IMR-90 (cell line): ENCODE results near the gene ZSCAN32. TPM values are rescaled to one million over a fixed set of nuclear protein-coding genes. Genes with fewer than 3 reads are reported as not detected.

Experiments used
- ATAC-seq: fragments of 200-7000 bp; cut with Tn5 transposase; 2 replicates; pipeline ENCODE4 v1.9.1; 2020; ENCODE audit warnings: low read depth, mild to moderate bottlenecking, moderate library complexity
- BruUV-seq: library from RNA; stranded (reverse); fragments of 400-500 nt; replicated peaks from 2 replicates; lab custom pipeline; 2021; lab: Mats Ljungman, UMichigan
- CTCF ChIA-PET: fragments of 300-600 bp; formaldehyde crosslinking; extraction: SDS; loops from one replicate; lab custom pipeline; 2021; ENCODE audit warnings: antibody characterized with exemption; lab: Yijun Ruan, JAX
- POLR2A ChIA-PET: fragments of 300-600 bp; sonication (Branson Sonifier 250); formaldehyde crosslinking; loops from one replicate; lab custom pipeline; 2022; ENCODE audit warnings: antibody characterized with exemption; ENCODE audit not compliant: unreplicated experiment; lab: Charles Lee
- DNase-seq: peaks from one replicate; pipeline ENCODE4 v3.0.0; 2013
- H2AFZ ChIP-seq: replicated peaks from 2 replicates; pipeline ENCODE3; 2013; ENCODE audit warnings: low read length, mild to moderate bottlenecking; ENCODE audit not compliant: poor library complexity
- H2AK5ac ChIP-seq: 2 replicates; pipeline ENCODE4 v1.6.1; 2013; ENCODE audit warnings: low read depth, low read length, inconsistent platforms
- H2AK9ac ChIP-seq: replicated peaks from 2 replicates; pipeline ENCODE3; 2013; ENCODE audit warnings: mild to moderate bottlenecking, low read depth, low read length, moderate library complexity; ENCODE audit not compliant: poor library complexity
- H2BK120ac ChIP-seq: 2 replicates; pipeline ENCODE4 v1.6.1; 2013; ENCODE audit warnings: low read depth, low read length, inconsistent platforms
- H2BK15ac ChIP-seq: 3 replicates; pipeline ENCODE4 v1.6.1; 2013; ENCODE audit warnings: low read depth, low read length, inconsistent platforms
- H2BK20ac ChIP-seq: 2 replicates; pipeline ENCODE4 v1.6.1; 2013; ENCODE audit warnings: low read depth, mild to moderate bottlenecking, inconsistent platforms, low read length, moderate library complexity
- H2BK5ac ChIP-seq: 2 replicates; pipeline ENCODE4 v1.6.1; 2013; ENCODE audit warnings: mild to moderate bottlenecking, low read depth, low read length, inconsistent platforms; ENCODE audit not compliant: poor library complexity, severe bottlenecking
- H3K14ac ChIP-seq: replicated peaks from 2 replicates; pipeline ENCODE4 v1.6.1; 2013; ENCODE audit warnings: low read depth, low read length, inconsistent platforms
- H3K18ac ChIP-seq: 2 replicates; pipeline ENCODE4 v1.6.1; 2013; ENCODE audit warnings: low read depth, low read length, control low read depth
- H3K23ac ChIP-seq: 2 replicates; pipeline ENCODE4 v1.6.1; 2013; ENCODE audit warnings: low read depth, low read length, inconsistent platforms
- H3K27ac ChIP-seq: 2 replicates; pipeline ENCODE4 v1.5.1; 2013; ENCODE audit warnings: mild to moderate bottlenecking, control low read depth, low read length; ENCODE audit not compliant: insufficient read depth
- H3K27me3 ChIP-seq: 2 replicates; pipeline ENCODE4 v1.6.1; 2013; ENCODE audit warnings: low read length; ENCODE audit not compliant: control insufficient read depth, insufficient read depth
- H3K36me3 ChIP-seq: 2 replicates; pipeline ENCODE4 v1.6.1; 2013; ENCODE audit warnings: low read length, mixed read lengths; ENCODE audit not compliant: control insufficient read depth, insufficient read depth
- H3K4ac ChIP-seq: 2 replicates; pipeline ENCODE4 v1.6.1; 2013; ENCODE audit warnings: low read depth, low read length, inconsistent platforms
- H3K4me1 ChIP-seq: 2 replicates; pipeline ENCODE4 v1.6.1; 2013; ENCODE audit warnings: low read length, mixed read lengths; ENCODE audit not compliant: control insufficient read depth, insufficient read depth
- H3K4me2 ChIP-seq: 2 replicates; pipeline ENCODE4 v1.6.1; 2013; ENCODE audit warnings: low read depth, mild to moderate bottlenecking, control low read depth, low read length, moderate library complexity
- H3K4me3 ChIP-seq: 2 replicates; pipeline ENCODE4 v1.5.1; 2013; ENCODE audit warnings: low read depth, mild to moderate bottlenecking, control low read depth, low read length, moderate library complexity; ENCODE audit not compliant: insufficient read depth
- H3K56ac ChIP-seq: 2 replicates; pipeline ENCODE4 v1.6.1; 2013; ENCODE audit warnings: low read length, inconsistent platforms; ENCODE audit not compliant: insufficient read depth; ENCODE audit errors: extremely low read depth
- H3K79me1 ChIP-seq, 2 experiments: 2 replicates each; pipeline ENCODE4 v1.6.1; 2013; ENCODE audit warnings: low read length in 2 of 2, inconsistent platforms in 1 of 2, low read depth in 1 of 2
- H3K9ac ChIP-seq: 2 replicates; pipeline ENCODE4 v1.6.1; 2013; ENCODE audit warnings: low read depth, low read length, control low read depth
- H3K9me1 ChIP-seq: 2 replicates; pipeline ENCODE4 v1.6.1; 2013; ENCODE audit warnings: low read length, inconsistent platforms; ENCODE audit not compliant: insufficient read depth
- H3K9me3 ChIP-seq: 2 replicates; pipeline ENCODE4 v1.6.1; 2013; ENCODE audit warnings: low read length; ENCODE audit not compliant: control insufficient read depth, insufficient read depth
- H4K20me1 ChIP-seq: 2 replicates; pipeline ENCODE4 v1.6.1; 2013; ENCODE audit warnings: low read length, inconsistent platforms; ENCODE audit not compliant: insufficient read depth
- H4K5ac ChIP-seq: 2 replicates; pipeline ENCODE4 v1.6.1; 2013; ENCODE audit warnings: mild to moderate bottlenecking, low read depth, low read length, control low read depth
- H4K8ac ChIP-seq, 2 experiments: 2 replicates each; pipeline ENCODE4 v1.6.1; 2013; ENCODE audit warnings: low read depth in 2 of 2, low read length in 2 of 2, control low read depth in 1 of 2, inconsistent platforms in 1 of 2
- H4K91ac ChIP-seq: 2 replicates; pipeline ENCODE4 v1.6.1; 2013; ENCODE audit warnings: low read depth, low read length, inconsistent platforms; ENCODE audit not compliant: insufficient read depth
- BHLHE40 ChIP-seq: fragments of 150-350 bp; IDR thresholded peaks from 2 replicates; pipeline ENCODE4 v1.6.1; 2016; ENCODE audit warnings: mild to moderate bottlenecking, low read depth, low read length
- CEBPB ChIP-seq: IDR thresholded peaks from 2 replicates; pipeline ENCODE4 v1.6.1; 2012; ENCODE audit warnings: low read depth, low read length, improper control_type of control experiment
- CHD1 ChIP-seq: IDR thresholded peaks from 2 replicates; pipeline ENCODE4 v1.6.1; 2012; ENCODE audit warnings: low read depth, low read length, improper control_type of control experiment
- ELK1 ChIP-seq: fragments of 150-350 bp; IDR thresholded peaks from 2 replicates; pipeline ENCODE4 v1.6.1; 2016; ENCODE audit warnings: low read depth, mild to moderate bottlenecking, low read length, moderate library complexity, borderline replicate concordance
- FOS ChIP-seq: fragments of 150-350 bp; IDR thresholded peaks from 2 replicates; pipeline ENCODE4 v1.6.1; 2016; ENCODE audit warnings: low read depth, low read length
- MAFK ChIP-seq: IDR thresholded peaks from 2 replicates; pipeline ENCODE4 v1.6.1; 2012; ENCODE audit warnings: low read depth, low read length, improper control_type of control experiment
- MAZ ChIP-seq: IDR thresholded peaks from 2 replicates; pipeline ENCODE4 v1.6.1; 2012; ENCODE audit warnings: low read depth, mild to moderate bottlenecking, low read length, improper control_type of control experiment, moderate library complexity, borderline replicate concordance
- MXI1 ChIP-seq: IDR thresholded peaks from 2 replicates; pipeline ENCODE4 v1.6.1; 2012; ENCODE audit warnings: low read depth, mild to moderate bottlenecking, low read length, moderate library complexity, borderline replicate concordance
- NFE2L2 ChIP-seq: fragments of 150-350 bp; IDR thresholded peaks from 2 replicates; pipeline ENCODE4 v1.6.1; 2016; ENCODE audit warnings: low read depth, mild to moderate bottlenecking, low read length
- POLR2A ChIP-seq: IDR thresholded peaks from 2 replicates; pipeline ENCODE4 v1.6.1; 2012; ENCODE audit warnings: mild to moderate bottlenecking, low read depth, low read length
- RAD21 ChIP-seq: IDR thresholded peaks from 2 replicates; pipeline ENCODE4 v1.6.1; 2012; ENCODE audit warnings: low read length, improper control_type of control experiment
- RCOR1 ChIP-seq: IDR thresholded peaks from 2 replicates; pipeline ENCODE4 v1.6.1; 2012; ENCODE audit warnings: mild to moderate bottlenecking, low read length, improper control_type of control experiment; ENCODE audit not compliant: insufficient replicate concordance
- RFX5 ChIP-seq: IDR thresholded peaks from 2 replicates; pipeline ENCODE4 v1.8.0; 2012; ENCODE audit warnings: low read depth, mild to moderate bottlenecking, low read length, moderate library complexity
- SMC3 ChIP-seq: fragments of 150-350 bp; IDR thresholded peaks from 2 replicates; pipeline ENCODE4 v1.6.1; 2016; ENCODE audit warnings: low read depth, mild to moderate bottlenecking, antibody characterized with exemption, low read length, moderate library complexity
- WGBS, 2 experiments: methylation state at CpG; one replicate each; pipeline versions ENCODE4 v1.1.5 to v1.1.7; 2013; ENCODE audit warnings: missing lambda C conversion rate in 2 of 2; ENCODE audit not compliant: insufficient read length in 1 of 2; ENCODE audit errors: extremely low coverage in 2 of 2; 5-methylcytosine and 5-hydroxymethylcytosine counted together
- dilution Hi-C: fragments of 300-500 bp; cut with HindIII; formaldehyde crosslinking; loops from one replicate; pipeline ENCODE4 v1.14.3; 2018; ENCODE audit warnings: low sequenced_read_pairs; ENCODE audit not compliant: unreplicated experiment
- in situ Hi-C: fragments of 300-500 bp; cut with MboI; formaldehyde crosslinking; loops from 3 replicates; pipeline ENCODE4 v1.14.3; 2019; ENCODE audit warnings: low sequenced_read_pairs, inconsistent platforms, mixed read lengths
- intact Hi-C: fragments of 100-400 bp; cut with micrococcal nuclease; formaldehyde crosslinking; loops from 2 replicates; pipeline ENCODE4 v1.10.0; 2022
- polyA plus RNA-seq, 3 experiments: library from polyadenylated mRNA; depleted of rRNA; stranded (reverse); fragments of >200 nt; gene quantifications; 2 replicates each; pipeline ENCODE4 v1.2.3, GENCODE V29; 2012; ENCODE audit warnings: low replicate concordance in 1 of 3
- total RNA-seq: library from RNA; depleted of rRNA; stranded (reverse); fragments of >200 nt; gene quantifications from 2 replicates; pipeline ENCODE4 v1.2.3, GENCODE V29; 2012
- TF ChIP-seq, protein P1 (sequence below): fragments of 150-350 bp; IDR thresholded peaks from 2 replicates; pipeline ENCODE4 v1.6.1; 2017; ENCODE audit warnings: mild to moderate bottlenecking, antibody characterized with exemption, low read length, low read depth
- TF ChIP-seq, protein P2 (sequence below): conservative IDR thresholded peaks from 2 replicates; pipeline ENCODE4 v1.5.1; 2012; ENCODE audit warnings: mild to moderate bottlenecking, low read depth, low read length, improper control_type of control experiment

ZSCAN32 gene
- total and polyA plus RNA-seq, 2 of the 4 experiments (the other 2 are of a cell fraction) = 13.0 to 16.5 TPM

- no TSS peak for BruUV-seq
- in situ Hi-C loops = no loop called here
Measured at GRCh38 chr16:3439637-3440036, 38.8 kb upstream of the ZSCAN32 start.

More at GRCh38 chr16:3439637-3440036, 38.8 kb upstream of the ZSCAN32 start:
- intact Hi-C loops (no loop called here), dilution Hi-C loops (no loop called here)
- Histone ChIP-seq H3K4me2 (no peak overlapping the region), H3K9me1 (no peaks in the 10 kb centered on the region), H4K8ac (no peak overlapping the region), H4K20me1 (no peaks in the 10 kb centered on the region), H2AFZ (no peak overlapping the region), H3K27me3 (0 out of 2 replicates have a peak, but pooled peaks cover 2% of the 10 kb centered on the region), H4K5ac (no peak overlapping the region), H3K14ac (no peak overlapping the region), H2BK20ac (no peak overlapping the region), H3K9me3 (no peaks in the 10 kb centered on the region), H3K56ac (no peak overlapping the region), H2AK5ac (no peak overlapping the region), H2BK15ac (no peak overlapping the region), H3K27ac (no peak overlapping the region), H3K4ac (no peak overlapping the region), H4K91ac (no peak overlapping the region), H3K4me1 (no peaks in the 10 kb centered on the region; the same call in 1 of the 2 replicates), H3K79me1 (peaks cover 4 to 21% of the 10 kb centered on the region in 2 experiments), H2BK5ac (no peak overlapping the region), H3K9ac (no peak overlapping the region), H3K4me3 (no peak overlapping the region), H3K36me3 (peaks cover 6% of the 10 kb centered on the region), H2BK120ac (no peak overlapping the region), H3K18ac (no peak overlapping the region), H3K23ac (no peak overlapping the region), H2AK9ac (no peak overlapping the region)
- CTCF ChIA-PET = no interaction called here
- DNase-seq (no peak), ATAC-seq (no peak)
- WGBS, 2 experiments = 100% methylated on average over 3 of the region's 4 CpGs; no CpG with 5 or more reads in 1 of the 2 experiments
- POLR2A ChIA-PET = no interaction called here
- TF ChIP-seq, protein P1, sequence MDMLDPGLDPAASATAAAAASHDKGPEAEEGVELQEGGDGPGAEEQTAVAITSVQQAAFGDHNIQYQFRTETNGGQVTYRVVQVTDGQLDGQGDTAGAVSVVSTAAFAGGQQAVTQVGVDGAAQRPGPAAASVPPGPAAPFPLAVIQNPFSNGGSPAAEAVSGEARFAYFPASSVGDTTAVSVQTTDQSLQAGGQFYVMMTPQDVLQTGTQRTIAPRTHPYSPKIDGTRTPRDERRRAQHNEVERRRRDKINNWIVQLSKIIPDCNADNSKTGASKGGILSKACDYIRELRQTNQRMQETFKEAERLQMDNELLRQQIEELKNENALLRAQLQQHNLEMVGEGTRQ = no peak
- TF ChIP-seq BHLHE40 (no peak), ELK1 (no peak), FOS (no peak), MXI1 (no peak), POLR2A (no peak), RCOR1 (no peak), CEBPB (no peak), NFE2L2 (no peak), RFX5 (no peak), CHD1 (no peak), SMC3 (no peak), MAZ (no peak), MAFK (no peak), RAD21 (no peak)
- TF ChIP-seq, protein P2, sequence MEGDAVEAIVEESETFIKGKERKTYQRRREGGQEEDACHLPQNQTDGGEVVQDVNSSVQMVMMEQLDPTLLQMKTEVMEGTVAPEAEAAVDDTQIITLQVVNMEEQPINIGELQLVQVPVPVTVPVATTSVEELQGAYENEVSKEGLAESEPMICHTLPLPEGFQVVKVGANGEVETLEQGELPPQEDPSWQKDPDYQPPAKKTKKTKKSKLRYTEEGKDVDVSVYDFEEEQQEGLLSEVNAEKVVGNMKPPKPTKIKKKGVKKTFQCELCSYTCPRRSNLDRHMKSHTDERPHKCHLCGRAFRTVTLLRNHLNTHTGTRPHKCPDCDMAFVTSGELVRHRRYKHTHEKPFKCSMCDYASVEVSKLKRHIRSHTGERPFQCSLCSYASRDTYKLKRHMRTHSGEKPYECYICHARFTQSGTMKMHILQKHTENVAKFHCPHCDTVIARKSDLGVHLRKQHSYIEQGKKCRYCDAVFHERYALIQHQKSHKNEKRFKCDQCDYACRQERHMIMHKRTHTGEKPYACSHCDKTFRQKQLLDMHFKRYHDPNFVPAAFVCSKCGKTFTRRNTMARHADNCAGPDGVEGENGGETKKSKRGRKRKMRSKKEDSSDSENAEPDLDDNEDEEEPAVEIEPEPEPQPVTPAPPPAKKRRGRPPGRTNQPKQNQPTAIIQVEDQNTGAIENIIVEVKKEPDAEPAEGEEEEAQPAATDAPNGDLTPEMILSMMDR = no peak
